GM08714 (cell line): ENCODE measurements around the gene HPCAL4.

Experiments
- H3K4me3 ChIP-seq: fragments of 200-500 bp; sonication (Bioruptor generic); 2 replicates; pipeline ENCODE4 v1.5.1; 2014; ENCODE audit warnings: mild to moderate bottlenecking, low read length, inconsistent platforms
- ZNF274 ChIP-seq: IDR thresholded peaks from 2 replicates; pipeline ENCODE4 v1.6.1; 2012; ENCODE audit warnings: mild to moderate bottlenecking, low read depth, low read length

HPCAL4 gene

GRCh38 chr1:39691383-39692151 lies at the start of gene HPCAL4:
Gene HPCAL4 (minus strand): TSS chr1:39691433. CDS start chr1:39684603, 6,830 bp downstream.
- peak within 1 kb of the TSS; percentile 33; the same call in 1 of the 2 replicates for H3K4me3 ChIP-seq
- TF ChIP-seq ZNF274 = no peak

- no peak for TF ChIP-seq ZNF274
- H3K4me3 ChIP-seq = peak within 1 kb of the TSS; percentile 93
These were observed 47.6 kb upstream of the HPCAL4 start, which contains the start of gene PPIE for GRCh38 chr1:39738622-39739366. Gene PPIE (plus strand): TSS chr1:39738882. CDS start chr1:39738901, 19 bp downstream.

GRCh38 chr1:39737546-39738169 lies 46.4 kb upstream of the HPCAL4 start:
- H3K4me3 ChIP-seq = no peak overlapping the region
- no peak for TF ChIP-seq ZNF274

DNA sequence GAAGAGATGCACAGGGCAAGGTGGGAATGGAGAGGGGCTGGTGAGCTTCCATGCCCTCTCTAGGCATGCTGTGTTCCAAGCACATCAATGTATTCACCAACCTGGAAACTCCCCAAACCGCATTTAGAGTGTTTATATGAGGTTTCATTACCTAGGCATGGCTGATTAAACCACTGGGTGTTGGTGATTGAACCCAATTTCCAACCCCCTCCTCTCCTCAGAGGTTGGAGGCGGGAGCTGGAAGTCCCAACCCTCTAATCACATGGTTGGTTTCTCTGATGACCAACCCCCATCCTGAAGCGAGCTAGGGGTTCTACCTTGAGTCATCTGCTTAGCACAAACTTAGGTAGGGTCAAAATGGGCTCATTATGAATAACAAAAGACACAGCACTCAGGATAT lies 44.5 kb upstream of the HPCAL4 start:
- no peak overlapping the region for H3K4me3 ChIP-seq
- TF ChIP-seq ZNF274 = no peak

- no peak overlapping the region for H3K4me3 ChIP-seq
- TF ChIP-seq ZNF274 = no peak
These were observed 41.9 kb upstream of the HPCAL4 start for GRCh38 chr1:39733161-39733560.

GRCh38 chr1:39732730-39733129 lies 41.5 kb upstream of the HPCAL4 start:
- no peak overlapping the region for H3K4me3 ChIP-seq
- no peak for TF ChIP-seq ZNF274

GRCh38 chr1:39729842-39730241 lies 38.6 kb upstream of the HPCAL4 start:
- no peak for TF ChIP-seq ZNF274
- H3K4me3 ChIP-seq = no peak overlapping the region

- TF ChIP-seq ZNF274 = no peak
- no peak overlapping the region for H3K4me3 ChIP-seq
These were observed 37.8 kb upstream of the HPCAL4 start for GRCh38 chr1:39729030-39729429.

DNA sequence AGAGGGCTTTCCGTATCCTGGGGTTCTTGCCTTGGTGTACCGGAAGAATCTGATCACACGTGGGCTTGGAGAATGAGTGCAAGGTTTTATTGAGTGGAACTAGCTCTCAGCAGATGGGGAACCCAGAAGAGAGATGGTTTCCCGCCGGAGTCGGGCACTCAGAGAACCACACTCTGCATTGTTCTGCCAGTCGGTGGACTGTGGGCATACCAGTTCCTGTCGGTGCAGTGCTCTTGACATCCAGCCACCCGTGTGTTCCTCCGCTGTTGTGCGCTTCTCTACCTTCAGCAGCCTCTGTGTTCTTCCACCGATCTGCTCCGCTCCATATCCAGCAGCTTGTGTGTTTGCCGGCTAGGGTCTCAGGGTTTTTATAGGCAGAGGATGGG lies 36.7 kb upstream of the HPCAL4 start:
- H3K4me3 ChIP-seq = peak overlapping the region; percentile 26; the same call in 1 of the 2 replicates
- no peak for TF ChIP-seq ZNF274

DNA sequence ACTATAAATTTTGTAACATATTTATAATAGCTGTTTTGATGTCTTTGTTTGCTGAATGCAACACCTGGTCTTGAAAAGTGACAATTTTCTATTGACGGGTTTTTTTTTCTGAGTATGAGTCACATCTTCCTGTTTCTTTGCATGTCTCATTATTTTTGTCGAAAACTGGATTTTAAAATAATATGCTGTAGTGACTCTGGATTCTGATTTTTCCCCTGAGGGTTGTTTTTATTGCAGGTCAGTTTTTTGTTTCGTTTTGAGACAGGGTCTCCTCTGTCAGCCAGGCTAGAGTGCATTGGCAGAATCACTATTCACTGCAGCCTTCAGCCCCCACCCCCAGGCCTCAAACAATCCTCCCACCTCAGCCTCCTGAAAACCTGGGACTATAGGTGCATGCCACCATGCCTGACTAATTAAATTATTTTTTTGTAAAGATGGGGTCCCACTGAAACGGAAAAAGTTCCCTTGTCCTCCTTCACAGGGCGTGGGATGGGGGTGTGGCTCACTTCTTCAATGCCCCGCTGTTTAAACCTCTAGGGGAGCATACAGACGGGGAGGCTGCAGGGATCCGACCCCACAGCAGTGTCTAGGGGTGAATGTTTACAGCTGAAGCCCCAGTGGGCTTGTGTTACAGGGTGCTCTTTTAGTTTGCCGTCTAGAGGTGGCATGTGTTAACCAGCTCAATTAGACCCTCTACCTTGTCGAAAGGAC lies 36.1 kb upstream of the HPCAL4 start:
- H3K4me3 ChIP-seq = peak overlapping the region; percentile 26; the same call in 1 of the 2 replicates
- TF ChIP-seq ZNF274 = no peak

GRCh38 chr1:39726600-39726999 lies 35.4 kb upstream of the HPCAL4 start:
- no peak for TF ChIP-seq ZNF274
- H3K4me3 ChIP-seq = no peak overlapping the region

DNA sequence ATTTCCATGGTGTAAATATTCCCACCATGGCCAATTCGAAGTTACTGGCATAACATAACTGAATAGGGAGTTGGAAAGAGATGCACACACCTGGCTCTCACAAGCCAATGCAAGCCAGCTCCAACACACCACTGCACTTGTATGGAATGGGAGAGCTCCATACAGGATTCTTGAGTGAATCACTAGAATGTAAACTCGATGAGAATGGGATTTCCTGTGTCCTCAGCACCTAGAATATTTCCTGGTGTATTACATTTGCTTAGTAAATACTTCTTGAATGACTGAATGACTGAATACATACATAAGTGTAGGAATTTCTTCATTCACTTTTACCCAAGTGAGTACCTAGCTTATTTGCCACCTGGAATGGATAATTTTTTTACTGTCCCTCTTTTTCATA lies 31.3 kb upstream of the HPCAL4 start:
- no peak for TF ChIP-seq ZNF274
- H3K4me3 ChIP-seq = no peak overlapping the region

- TF ChIP-seq ZNF274 = no peak
These were observed 30.4 kb upstream of the HPCAL4 start for GRCh38 chr1:39721664-39722063.

More at GRCh38 chr1:39721664-39722063, 30.4 kb upstream of the HPCAL4 start:
- no peak overlapping the region for H3K4me3 ChIP-seq
